IMR-90 (cell line): ENCODE data around the gene RAB11A. TPM values are rescaled to one million over a fixed set of nuclear protein-coding genes. Genes with fewer than 3 reads are reported as not detected.

Experiments used
- microRNA-seq, 2 experiments: library from miRNA; stranded (forward) in 1 of 2; unstranded in 1 of 2; fragments of 10-50 nt in 1 of 2; fragments of <30 nt in 1 of 2; gene quantifications in 1 of 2; microRNA quantifications in 1 of 2; one replicate each; pipeline versions ENCODE3 to v1.1.0; 2013 to 2020; ENCODE audit not compliant: insufficient read depth in 1 of 2, insufficient read length in 1 of 2, unreplicated experiment in 1 of 2
- polyA plus RNA-seq, 3 experiments: library from polyadenylated mRNA; depleted of rRNA; stranded (reverse); fragments of >200 nt; gene quantifications; 2 replicates each; pipeline ENCODE4 v1.2.3, GENCODE V29; 2012; ENCODE audit warnings: low replicate concordance in 1 of 3
- small RNA-seq, 5 experiments: library from RNA; depleted of rRNA; stranded (forward); fragments of <200 nt; gene quantifications; one replicate each; pipeline ENCODE3, GENCODE V24; 2012
- total RNA-seq: library from RNA; depleted of rRNA; stranded (reverse); fragments of >200 nt; gene quantifications from 2 replicates; pipeline ENCODE4 v1.2.3, GENCODE V29; 2012; rRNA removed

Gene RAB11A
- total and polyA plus RNA-seq, 2 of the 4 experiments (the other 2 are of a cell fraction): 341 to 462 TPM

Small RNA genes within 50 kb of the gene (microRNA-seq; reads per million reads assigned to microRNA genes)
- gene RF00026 (ENCODE audit: insufficient read depth, insufficient read length): not detected

Small RNA genes within 50 kb of the gene (small RNA-seq; reads per million reads assigned to genes)
- 0 reads per million in 5 experiments for gene RF00026

Other genes with a start within 250 kb of the RAB11A start
- gene SLC24A1, start 247.6 kb upstream of the RAB11A start, total RNA-seq: 3.6 and 3.9 TPM in 2 replicates
- 3.8 and 4.9 TPM in 2 replicates for gene SLC24A1, start 247.6 kb upstream of the RAB11A start, polyA plus RNA-seq (2012; rRNA removed)
- 17.7 and 18.6 TPM in 2 replicates for gene DENND4A, start 77.2 kb upstream of the RAB11A start, total RNA-seq
- 3.2 and 4.1 TPM in 2 replicates for gene DENND4A, start 77.2 kb upstream of the RAB11A start, polyA plus RNA-seq (2012; rRNA removed)